Activated CD4-positive, alpha-beta memory T cell treated with anti-CD3 and anti-CD28 coated beads, Interleukin-2, amount 10 ng/mL, durations not matched to agents 7 days and 5 days (primary cell): ENCODE results near the gene ISY1. TPM values are rescaled to one million over a fixed set of nuclear protein-coding genes. Genes with fewer than 3 reads are reported as not detected.
A peak's percentile ranks its signal among the peaks of the same experiment; 100 is the strongest.
"Not testable (repeated sequence)": the region's sequence is repeated elsewhere in the genome, so short reads cannot be mapped to it uniquely, and the experiment has no call there.

Experiments
- CTCF ChIA-PET: fragments of 350-600 bp; sonication (Branson Sonifier 250); formaldehyde crosslinking; loops from one replicate; lab custom pipeline; 2021; ENCODE audit warnings: antibody characterized with exemption, inconsistent platforms; lab: Charles Lee
- POLR2A ChIA-PET: fragments of 350-600 bp; sonication (Branson Sonifier 250); formaldehyde crosslinking; loops from one replicate; lab custom pipeline; 2021; ENCODE audit warnings: antibody characterized with exemption; lab: Charles Lee
- DNase-seq: peaks from one replicate; pipeline ENCODE4 v3.0.0-alpha.2; 2020
- H3K27ac Mint-ChIP-seq: one replicate; pipeline ENCODE4 v1.8.0; 2021; ENCODE audit warnings: mild to moderate bottlenecking, mixed read lengths
- H3K27me3 Mint-ChIP-seq: one replicate; pipeline ENCODE4 v1.8.0; 2021; ENCODE audit warnings: mixed read lengths
- H3K36me3 Mint-ChIP-seq: one replicate; pipeline ENCODE4 v1.8.0; 2021; ENCODE audit warnings: low read depth, mixed read lengths
- H3K4me1 Mint-ChIP-seq: one replicate; pipeline ENCODE4 v1.8.0; 2021; ENCODE audit warnings: mixed read lengths
- H3K4me3 Mint-ChIP-seq: one replicate; pipeline ENCODE4 v1.8.0; 2021; ENCODE audit warnings: mild to moderate bottlenecking, mixed read lengths
- H3K9me3 Mint-ChIP-seq: one replicate; pipeline ENCODE4 v1.8.0; 2021; ENCODE audit warnings: mixed read lengths
- total RNA-seq, 2 experiments: library from RNA; stranded (reverse); gene quantifications; one replicate each; pipeline ENCODE4 v1.2.3, GENCODE V29; 2021

ISY1 gene
- total RNA-seq, 2 experiments from 2014 or later = 63.9 to 66.2 TPM

DNA sequence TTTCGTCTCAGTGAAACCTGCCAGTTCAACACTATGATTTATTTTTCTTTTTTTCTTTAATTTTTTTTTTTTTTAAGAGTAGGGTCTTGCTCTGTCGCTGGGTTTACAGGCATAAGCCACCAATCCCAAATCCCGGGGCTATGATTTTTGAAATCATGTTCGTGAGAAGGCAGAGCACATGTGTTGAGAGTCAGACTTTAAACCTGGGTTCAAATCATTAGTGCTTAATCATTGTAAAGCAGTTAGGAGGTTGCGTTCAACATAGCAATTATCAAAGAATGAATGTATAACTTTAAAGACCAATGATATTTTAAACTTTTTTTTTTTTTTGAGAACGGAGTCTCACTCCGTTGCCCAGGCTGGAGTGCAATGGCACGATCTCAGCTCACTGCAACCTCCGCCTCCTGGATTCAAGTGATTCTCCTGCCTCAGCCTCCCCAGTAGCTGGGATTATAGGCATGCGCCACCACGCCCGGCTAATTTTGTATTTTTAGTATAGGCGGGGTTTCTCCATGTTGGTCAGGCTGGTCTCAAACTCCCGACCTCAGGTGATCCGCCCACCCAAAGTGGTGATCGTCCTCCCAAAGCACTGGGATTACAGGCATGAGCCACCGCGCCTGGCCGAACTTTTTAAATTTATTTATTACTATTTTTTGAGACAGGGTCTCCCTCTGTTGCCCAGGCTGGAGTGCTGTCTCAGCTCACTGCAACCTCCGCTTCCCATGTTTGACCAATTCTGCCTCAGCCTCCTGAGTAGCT, 24.1 kb upstream of the ISY1 start:
- Mint-ChIP-seq H3K27ac (peak overlapping the region; percentile 93), H3K4me1 (peaks cover 39% of the 10 kb centered on the region), H3K4me3 (peak overlapping the region; percentile 94), H3K36me3 (peaks cover 36% of the 10 kb centered on the region)
- DNase-seq, H3K9me3 Mint-ChIP-seq, H3K27me3 Mint-ChIP-seq: not testable (repeated sequence)
- ChIA-PET POLR2A (interaction anchor here (0.9 to 12.2 kb wide), 10 partner anchors 10 to 80 kb away, joined by 3 to 393 read pairs (median 8); partner anchors contain the start of genes COPG1 and RAB43), CTCF (interaction anchor here (0.8 to 2.2 kb wide), 6 partner anchors 11 to 215 kb away, joined by 3 to 26 read pairs (median 6); partner anchors contain the start of gene COPG1)

DNA sequence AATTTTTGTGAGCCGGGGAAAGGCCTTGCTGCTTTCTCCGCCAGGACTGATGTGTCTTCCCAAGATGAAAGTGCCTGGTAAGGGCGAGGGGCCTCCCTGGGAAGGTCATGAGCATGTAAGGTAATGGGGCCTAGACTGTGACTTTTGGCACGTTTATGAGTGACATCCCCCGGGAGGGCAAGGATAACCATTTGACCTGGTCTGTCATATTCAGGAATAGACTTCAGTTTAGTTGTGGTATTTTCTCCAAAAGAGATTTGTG, 23.5 kb upstream of the ISY1 start:
- Mint-ChIP-seq H3K27ac (peak overlapping the region; percentile 93), H3K27me3 (no peaks in the 10 kb centered on the region), H3K4me1 (peaks cover 43% of the 10 kb centered on the region), H3K36me3 (peaks cover 40% of the 10 kb centered on the region), H3K4me3 (peak overlapping the region; percentile 94), H3K9me3 (no peaks in the 10 kb centered on the region)
- POLR2A ChIA-PET = interaction anchor here (0.6 to 12.2 kb wide), 21 partner anchors 9 to 168 kb away, joined by 3 to 393 read pairs (median 5); partner anchors contain the start of genes COPG1, HMCES and RAB43
- no peak for DNase-seq
- CTCF ChIA-PET = interaction anchor here (1.5 to 6.7 kb wide), 3 partner anchors 41 to 65 kb away, joined by 4 to 71 read pairs (median 6); partner anchors contain the start of gene COPG1

DNA sequence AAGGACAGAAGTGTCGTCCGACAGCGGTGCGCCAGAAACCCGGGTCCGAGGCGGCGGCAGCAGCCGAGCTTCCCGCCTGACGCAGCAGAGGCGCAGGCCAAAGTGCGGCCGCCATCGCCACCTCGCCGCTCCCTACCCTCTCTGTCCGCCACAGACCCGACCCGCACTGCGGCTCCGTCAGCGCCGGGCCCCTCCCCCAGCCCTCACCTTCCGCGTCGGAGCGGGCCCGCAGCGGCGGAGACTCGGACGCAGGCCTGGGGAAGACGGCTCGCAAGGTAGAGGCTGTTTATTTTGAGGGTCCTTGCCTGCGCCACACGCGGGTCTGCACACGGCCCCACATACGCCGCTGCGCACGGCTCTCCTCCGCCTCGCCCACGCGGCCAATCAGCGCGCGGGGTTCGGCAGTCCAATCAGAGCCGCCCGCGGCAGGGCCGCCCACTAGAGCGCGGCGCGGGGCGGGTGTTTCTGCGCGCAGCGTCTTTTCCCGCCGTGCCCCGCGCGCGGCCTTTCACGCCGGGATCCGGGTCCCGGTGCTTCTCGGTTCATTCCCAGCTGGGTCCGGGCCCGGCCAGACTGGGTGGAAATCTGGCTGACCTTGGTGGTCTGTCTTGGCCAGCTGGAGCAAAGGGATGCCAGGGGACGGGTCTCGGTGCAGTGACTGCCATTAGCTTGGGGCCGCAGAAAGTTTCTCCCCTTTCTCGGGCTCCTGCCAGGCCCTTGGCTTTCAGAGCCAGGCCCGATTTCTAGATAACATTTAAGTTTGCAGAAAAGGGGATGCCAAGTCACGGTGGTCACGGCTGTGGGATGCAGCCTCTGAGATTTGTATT, 22.9 kb upstream of the ISY1 start, which contains the start of gene CNBP:
TSS of gene CNBP (minus strand) at position 328 of the 827 bp plus-strand sequence. CDS start 12,139 bp downstream, outside the sequence.
- CTCF ChIA-PET = interaction anchor here (0.7 to 6.7 kb wide), 8 partner anchors 22 to 503 kb away, joined by 3 to 71 read pairs (median 4); partner anchors contain the start of gene COPG1
- Mint-ChIP-seq H3K36me3 (peaks cover 46% of the 10 kb centered on the region), H3K27me3 (no peaks in the 10 kb centered on the region), H3K27ac (peak within 1 kb of the TSS; percentile 93), H3K4me3 (peak within 1 kb of the TSS; percentile 94), H3K4me1 (peaks cover 48% of the 10 kb centered on the region), H3K9me3 (no peaks in the 10 kb centered on the region)
- POLR2A ChIA-PET = interaction anchor here (0.6 to 12.2 kb wide), 25 partner anchors 8 to 305 kb away, joined by 3 to 393 read pairs (median 5); partner anchors contain the start of genes ACAD9, COPG1, HMCES and RAB43
- DNase-seq = peak; percentile 93

DNA sequence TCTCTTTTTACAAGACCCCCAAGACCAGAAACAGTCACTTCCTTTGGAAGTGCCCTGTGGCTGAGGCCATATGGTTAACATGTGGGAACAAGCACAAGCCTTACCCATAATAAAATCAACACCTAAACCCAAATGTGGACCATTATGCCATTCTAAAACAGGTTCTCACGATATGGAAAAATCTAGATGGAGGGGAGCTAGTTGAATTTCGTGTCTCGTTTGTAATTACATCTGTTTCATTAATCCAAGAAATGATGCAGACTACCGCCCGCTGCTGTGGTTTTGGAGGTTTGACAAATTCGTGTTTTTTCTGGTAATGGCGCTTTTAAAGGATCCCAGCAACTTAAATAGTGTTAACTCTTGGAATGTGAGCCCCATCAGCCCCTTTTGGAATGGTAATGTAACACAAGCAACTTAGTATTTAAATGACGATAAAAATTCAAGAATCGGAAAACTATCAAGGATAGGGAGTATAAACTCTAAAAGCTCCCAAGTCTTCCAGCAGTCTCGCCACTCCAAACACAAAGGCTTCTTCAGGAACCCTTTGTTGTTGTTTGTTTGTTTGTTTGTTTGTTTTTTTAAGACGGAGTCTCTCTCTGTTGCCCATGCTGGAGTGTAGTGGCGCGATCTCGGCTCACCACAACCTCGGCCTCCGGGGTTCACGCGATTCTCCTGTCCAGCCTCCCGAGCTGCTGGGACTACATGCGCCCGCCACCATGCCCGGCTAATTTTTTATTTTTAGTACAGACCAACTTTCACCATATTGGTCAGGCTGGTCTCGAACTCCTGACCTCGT, 21.7 kb upstream of the ISY1 start:
- Mint-ChIP-seq H3K36me3 (peaks cover 55% of the 10 kb centered on the region), H3K9me3 (no peaks in the 10 kb centered on the region), H3K4me1 (peaks cover 56% of the 10 kb centered on the region), H3K27me3 (no peaks in the 10 kb centered on the region), H3K4me3 (peak overlapping the region; percentile 94), H3K27ac (peak overlapping the region; percentile 93)
- POLR2A ChIA-PET = interaction anchor here (1.0 to 12.2 kb wide), 18 partner anchors 7 to 303 kb away, joined by 3 to 393 read pairs (median 7); partner anchors contain the start of genes ACAD9, COPG1, HMCES and RAB43
- DNase-seq = peak; percentile 45
- CTCF ChIA-PET = interaction anchor here (1.0 to 6.7 kb wide), 13 partner anchors 14 to 502 kb away, joined by 3 to 71 read pairs (median 4); partner anchors contain the start of genes COPG1 and RAB43

DNA sequence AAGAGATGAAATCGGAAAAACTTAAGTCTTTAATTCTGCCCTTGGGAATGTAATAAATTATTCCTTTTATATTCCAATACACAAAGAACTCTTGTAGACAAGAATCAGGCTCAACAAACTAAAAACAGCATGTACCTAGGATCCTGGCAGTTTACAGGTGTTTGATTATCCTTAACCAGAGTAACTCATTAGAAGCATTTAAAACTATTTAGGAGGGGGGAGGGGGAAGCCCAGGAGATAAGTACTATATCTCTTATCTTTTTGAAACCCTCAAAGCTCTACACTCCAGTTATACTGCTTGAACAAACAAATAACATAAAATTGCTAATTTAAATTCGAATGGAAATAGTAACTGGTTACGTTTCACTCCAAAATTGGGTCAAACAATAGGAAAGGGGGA, 21.0 kb upstream of the ISY1 start:
- no peak for DNase-seq
- Mint-ChIP-seq H3K27ac (peak overlapping the region; percentile 93), H3K27me3 (no peaks in the 10 kb centered on the region), H3K9me3 (no peaks in the 10 kb centered on the region), H3K4me1 (peaks cover 60% of the 10 kb centered on the region), H3K4me3 (peak overlapping the region; percentile 94), H3K36me3 (peaks cover 63% of the 10 kb centered on the region)
- CTCF ChIA-PET = interaction anchor here (0.7 to 6.7 kb wide), 9 partner anchors 13 to 67 kb away, joined by 3 to 71 read pairs (median 5); partner anchors contain the start of genes COPG1 and RAB43
- POLR2A ChIA-PET = interaction anchor here (1.0 to 12.2 kb wide), 11 partner anchors 12 to 303 kb away, joined by 3 to 393 read pairs (median 12); partner anchors contain the start of genes ACAD9, COPG1, HMCES and RAB43

DNA sequence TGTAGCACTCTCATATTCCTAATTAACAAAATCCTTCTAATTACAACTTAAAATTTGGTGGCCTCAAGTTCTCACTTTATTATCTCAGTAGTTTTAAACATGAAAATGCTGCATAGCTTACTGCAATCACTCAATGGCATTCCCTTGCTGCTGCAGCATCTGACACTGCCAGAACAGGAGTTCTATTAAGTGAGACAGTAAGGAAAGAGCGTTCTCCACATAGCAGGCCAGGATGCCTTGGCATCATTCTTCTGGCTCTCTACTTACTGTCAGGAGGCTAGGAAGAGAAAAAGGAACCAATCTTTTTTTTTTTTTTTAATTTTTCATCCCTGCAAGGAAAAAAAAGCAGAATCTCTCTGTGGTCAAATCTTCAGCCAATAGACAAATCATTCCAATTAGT, 19.6 kb upstream of the ISY1 start:
- Mint-ChIP-seq H3K9me3 (no peaks in the 10 kb centered on the region), H3K4me1 (peaks cover 62% of the 10 kb centered on the region), H3K27me3 (no peaks in the 10 kb centered on the region), H3K36me3 (peaks cover 75% of the 10 kb centered on the region), H3K4me3 (peak overlapping the region; percentile 94), H3K27ac (peak overlapping the region; percentile 93)
- ChIA-PET CTCF (interaction anchor here (0.8 to 6.7 kb wide), 5 partner anchors 18 to 136 kb away, joined by 3 to 71 read pairs (median 5); a partner anchor contains a TSS), POLR2A (interaction anchor here (0.6 to 12.2 kb wide), 8 partner anchors 8 to 301 kb away, joined by 3 to 393 read pairs (median 4); partner anchors contain the start of genes COPG1 and RAB43)
- no peak for DNase-seq

DNA sequence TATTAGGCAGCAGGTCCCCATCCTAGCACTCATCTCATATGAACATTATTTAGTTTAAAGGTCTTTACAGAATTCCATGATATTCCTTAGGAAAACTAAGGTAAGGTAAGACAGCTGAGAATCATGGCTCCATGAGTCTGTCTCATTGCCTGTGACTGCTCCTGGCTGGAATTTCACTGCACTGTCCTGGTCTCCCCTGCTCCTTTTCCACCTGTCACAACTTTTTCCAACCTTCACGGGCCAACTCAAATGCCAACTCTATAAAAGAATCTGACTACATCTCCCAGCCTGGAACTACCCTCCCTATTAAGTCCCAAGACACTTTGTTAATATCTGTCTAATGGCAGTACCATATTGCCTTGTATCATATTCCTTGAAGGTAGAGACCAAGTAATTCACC, 15.2 kb upstream of the ISY1 start:
- Mint-ChIP-seq H3K36me3 (peaks cover 74% of the 10 kb centered on the region), H3K9me3 (no peaks in the 10 kb centered on the region), H3K27ac (no peak overlapping the region), H3K4me3 (no peak overlapping the region), H3K4me1 (peaks cover 81% of the 10 kb centered on the region), H3K27me3 (no peaks in the 10 kb centered on the region)
- ChIA-PET POLR2A (interaction anchor here (0.8 to 3.5 kb wide), 5 partner anchors 8 to 73 kb away, joined by 3 to 14 read pairs (median 4); partner anchors contain the start of genes CNBP and COPG1), CTCF (interaction anchor here (1.0 to 4.0 kb wide), 3 partner anchors 10 to 70 kb away, joined by 3 to 28 read pairs (median 3); no protein-coding TSS in a partner anchor)
- no peak for DNase-seq

DNA sequence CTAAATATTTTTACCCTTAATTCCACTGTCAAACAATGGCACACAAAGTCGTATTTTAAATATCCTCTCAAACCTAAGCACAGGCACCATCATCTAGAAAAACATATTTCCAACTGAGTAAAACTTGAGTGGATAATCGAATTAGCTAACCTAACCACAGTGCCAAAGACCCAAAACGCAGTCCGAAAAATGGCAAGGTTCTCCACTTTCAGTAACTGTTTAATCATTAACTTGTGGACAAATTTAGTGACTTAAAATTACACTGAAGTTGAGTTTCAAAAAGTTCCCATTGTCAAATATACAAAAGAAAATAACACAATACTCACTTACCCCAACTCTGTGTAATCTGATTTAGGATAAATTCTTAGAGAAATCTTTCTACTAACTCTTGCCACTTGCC, 12.9 kb upstream of the ISY1 start:
- DNase-seq = no peak
- ChIA-PET POLR2A (interaction anchor here (2.0 to 3.5 kb wide), 4 partner anchors 11 to 65 kb away, joined by 6 to 14 read pairs (median 8); partner anchors contain the start of genes CNBP and RAB43), CTCF (interaction anchor here (4.0 kb wide), 1 partner anchor 72 kb away, joined by 28 read pairs; no protein-coding TSS in a partner anchor)
- H3K9me3 Mint-ChIP-seq = no peaks in the 10 kb centered on the region
- H3K4me3 Mint-ChIP-seq = no peak overlapping the region
- no peak overlapping the region for H3K27ac Mint-ChIP-seq
- peaks cover 74% of the 10 kb centered on the region for H3K36me3 Mint-ChIP-seq
- peaks cover 68% of the 10 kb centered on the region for H3K4me1 Mint-ChIP-seq
- H3K27me3 Mint-ChIP-seq = no peaks in the 10 kb centered on the region

DNA sequence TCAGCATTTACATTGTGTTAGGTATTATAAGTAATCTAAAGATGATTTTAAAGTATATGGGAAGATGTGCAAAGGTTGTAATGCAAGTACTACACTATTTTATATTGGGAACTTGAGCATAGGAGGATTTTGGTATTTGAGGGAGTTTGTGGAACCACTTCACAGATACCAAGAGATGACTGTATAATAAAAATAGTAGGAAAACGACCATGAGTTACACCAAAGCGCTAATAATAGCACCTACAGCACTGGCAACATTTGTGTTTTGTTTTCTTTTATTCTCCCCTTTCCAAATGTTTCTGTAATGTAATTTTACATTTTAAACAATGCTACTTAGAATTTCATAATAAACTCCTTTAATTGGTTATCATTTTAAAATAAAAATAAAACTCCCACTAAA, 12.3 kb upstream of the ISY1 start:
- POLR2A ChIA-PET = no interaction called here
- no peaks in the 10 kb centered on the region for H3K27me3 Mint-ChIP-seq
- no peak for DNase-seq
- no peak overlapping the region for H3K27ac Mint-ChIP-seq
- CTCF ChIA-PET = interaction anchor here (0.6 to 4.0 kb wide), 4 partner anchors 15 to 120 kb away, joined by 3 to 28 read pairs (median 3); partner anchors contain the start of gene COPG1
- no peaks in the 10 kb centered on the region for H3K9me3 Mint-ChIP-seq
- H3K4me1 Mint-ChIP-seq = peaks cover 63% of the 10 kb centered on the region
- H3K36me3 Mint-ChIP-seq = peaks cover 70% of the 10 kb centered on the region
- H3K4me3 Mint-ChIP-seq = no peak overlapping the region

DNA sequence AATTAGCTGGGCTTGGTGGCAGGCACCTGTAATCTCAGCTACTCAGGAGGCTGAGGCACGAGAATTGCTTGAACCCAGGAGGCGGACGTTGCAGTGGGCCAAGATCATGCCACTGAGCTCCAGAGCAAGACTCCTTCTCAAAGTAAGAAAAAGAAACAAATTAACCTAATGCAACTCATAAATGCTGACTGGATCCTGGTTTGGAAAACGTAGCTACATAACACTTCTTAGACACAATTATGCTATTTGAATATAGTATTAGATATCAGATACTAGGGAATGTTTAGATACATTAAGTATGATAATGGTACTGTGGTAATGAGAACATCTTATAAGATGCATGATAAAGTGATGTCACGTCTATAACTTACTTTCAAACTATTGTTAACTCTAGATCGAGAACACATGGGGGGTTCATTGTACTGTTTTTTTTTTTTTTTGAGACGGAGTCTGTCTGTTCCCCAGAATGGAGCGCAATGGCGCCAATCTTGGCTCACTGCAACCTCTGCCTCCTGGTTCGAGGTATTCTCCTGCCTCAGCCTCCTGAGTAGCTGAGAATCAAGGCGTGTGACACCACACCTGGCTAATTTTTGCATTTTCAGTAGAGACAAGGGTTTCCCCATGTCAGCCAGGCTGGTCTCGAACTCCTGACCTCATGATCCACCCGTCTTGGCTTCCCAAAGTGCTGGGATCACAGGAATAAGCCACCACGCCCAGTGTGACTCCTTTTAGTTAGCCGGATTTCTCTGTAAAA, 5.9 kb upstream of the ISY1 start:
- CTCF ChIA-PET = interaction anchor here (0.7 to 3.0 kb wide), 4 partner anchors 10 to 197 kb away, joined by 3 to 15 read pairs (median 9); no protein-coding TSS in a partner anchor
- H3K36me3 Mint-ChIP-seq = peaks cover 53% of the 10 kb centered on the region

More for the DNA sequence above, 5.9 kb upstream of the ISY1 start:
- H3K4me3 Mint-ChIP-seq = no peak overlapping the region
- H3K4me1 Mint-ChIP-seq = peaks cover 37% of the 10 kb centered on the region
- no peaks in the 10 kb centered on the region for H3K9me3 Mint-ChIP-seq
- no peak for DNase-seq
- POLR2A ChIA-PET = interaction anchor here (1.1 to 1.6 kb wide), 4 partner anchors 14 to 196 kb away, joined by 3 to 5 read pairs (median 5); partner anchors contain the start of genes CNBP and COPG1
- peak overlapping the region; percentile 16 for H3K27ac Mint-ChIP-seq
- H3K27me3 Mint-ChIP-seq = no peaks in the 10 kb centered on the region
